Activated CD4-positive, alpha-beta T cell treated with anti-CD3 and anti-CD28 coated beads, Interleukin-2, Interleukin-6, amounts not matched to agents 100 ng/mL and 50 ng/mL, durations not matched to agents 16 hours and 8 hours (primary cell): Measurements from ENCODE around the gene ITPR2.
"Not testable (repeated sequence)": the region's sequence is repeated elsewhere in the genome, so short reads cannot be mapped to it uniquely, and the experiment has no call there.

Experiments used
- DNase-seq: peaks from one replicate; pipeline ENCODE4 v3.0.0-alpha.2; 2020

ITPR2 gene

DNA sequence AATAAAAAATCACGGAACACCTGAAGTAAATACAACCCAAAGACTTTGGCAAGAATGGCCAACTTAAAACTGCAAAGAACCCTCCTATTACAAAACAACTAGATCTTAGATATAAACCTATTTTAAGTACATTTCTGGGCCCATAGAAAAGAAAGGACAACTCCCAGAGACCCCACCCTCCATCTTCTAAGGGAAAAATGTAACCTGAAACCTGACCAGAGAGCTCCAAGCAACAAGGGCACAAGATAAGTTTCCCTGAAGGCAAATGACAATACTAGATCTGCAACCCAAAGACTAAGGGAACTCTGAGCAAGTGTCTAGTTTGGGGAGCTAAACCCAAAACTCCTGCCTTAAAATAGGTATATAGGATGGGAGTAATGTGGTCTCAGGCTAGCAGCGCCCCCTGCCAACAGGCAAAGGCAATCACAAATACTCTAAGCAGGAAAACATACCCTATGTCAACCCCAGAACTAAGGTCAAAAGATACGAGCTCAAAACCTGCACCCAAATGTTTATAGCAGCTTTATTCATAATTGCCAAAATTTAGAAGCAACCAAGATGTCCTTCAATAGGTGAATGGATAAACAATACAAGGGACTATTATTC lies 218.9 kb downstream of the ITPR2 start:
- peak; percentile 39 for DNase-seq

DNA sequence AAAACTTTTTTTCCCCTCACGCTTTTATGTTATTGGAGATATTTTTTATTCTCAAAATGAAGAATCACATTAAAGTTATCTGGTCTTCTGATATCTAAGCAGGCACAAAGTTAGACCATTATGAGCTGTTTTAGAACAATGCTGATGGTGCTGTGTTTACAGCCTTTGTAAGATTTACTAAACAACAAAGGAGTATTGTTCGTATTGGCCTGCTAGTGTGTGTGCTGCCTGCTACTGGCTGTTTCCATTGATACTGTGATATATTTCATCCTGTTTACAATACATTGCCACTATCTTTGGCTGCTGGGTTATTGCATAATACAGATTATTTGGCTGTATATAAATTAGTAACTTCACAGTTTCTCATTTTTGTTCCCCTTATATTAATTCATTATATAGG lies 220.8 kb downstream of the ITPR2 start:
- no peak for DNase-seq

DNA sequence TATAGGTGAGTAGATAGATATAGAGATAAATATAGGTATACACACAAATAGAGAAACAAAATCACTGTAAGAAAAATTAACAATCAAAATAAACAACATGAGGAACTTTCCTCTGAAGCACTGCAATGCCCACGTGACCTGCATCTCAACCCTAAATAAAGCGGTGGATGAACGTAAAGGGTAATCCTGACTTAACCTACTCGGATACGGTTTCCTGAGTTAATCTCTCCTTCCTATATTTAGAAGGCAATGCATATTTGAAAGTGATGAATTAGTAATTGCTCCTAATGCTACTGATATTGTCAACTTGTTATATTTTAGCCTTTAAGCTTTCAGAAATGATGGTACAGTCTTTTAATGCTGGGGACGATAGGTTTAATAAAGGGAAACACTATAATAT lies 221.4 kb downstream of the ITPR2 start:
- DNase-seq: no peak

DNA sequence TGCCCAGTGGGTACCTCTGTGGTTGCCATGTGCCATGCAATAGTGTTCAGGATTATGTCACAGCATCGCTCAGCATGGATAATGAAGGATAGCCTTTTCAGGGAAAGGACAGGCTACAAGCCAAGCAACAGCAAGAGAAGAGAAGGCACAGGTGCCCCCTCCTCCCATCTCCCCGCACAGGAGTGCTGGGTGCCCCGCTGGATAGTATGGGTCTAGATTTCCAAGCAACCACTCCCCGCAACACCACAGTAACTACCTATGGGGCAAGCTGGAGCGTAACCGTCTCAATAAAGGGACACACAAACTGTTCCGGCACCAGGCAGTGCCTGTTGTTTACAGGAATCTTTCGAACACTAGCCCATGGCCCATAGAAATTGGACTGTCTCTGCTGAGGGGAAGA lies 222.2 kb downstream of the ITPR2 start:
- DNase-seq: no peak

DNA sequence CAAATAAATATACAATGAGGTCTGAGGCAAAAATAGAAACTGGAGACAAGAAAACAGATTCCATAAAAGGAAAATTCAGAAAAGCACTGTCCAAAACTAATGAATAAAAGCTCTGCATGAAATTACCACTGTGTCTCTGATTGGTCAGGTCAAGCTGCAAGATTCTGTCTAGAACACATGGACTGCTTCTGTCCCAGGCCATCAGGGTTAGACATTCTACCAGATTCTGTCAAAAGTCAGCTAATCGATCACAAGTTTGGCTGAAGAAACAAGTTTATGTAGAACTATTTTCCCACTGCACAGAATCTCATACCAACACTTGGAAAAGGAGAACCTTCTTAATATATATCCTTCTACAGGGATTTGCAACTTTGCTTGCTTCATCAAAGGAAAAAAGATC lies 223.0 kb downstream of the ITPR2 start:
- no peak for DNase-seq

DNA sequence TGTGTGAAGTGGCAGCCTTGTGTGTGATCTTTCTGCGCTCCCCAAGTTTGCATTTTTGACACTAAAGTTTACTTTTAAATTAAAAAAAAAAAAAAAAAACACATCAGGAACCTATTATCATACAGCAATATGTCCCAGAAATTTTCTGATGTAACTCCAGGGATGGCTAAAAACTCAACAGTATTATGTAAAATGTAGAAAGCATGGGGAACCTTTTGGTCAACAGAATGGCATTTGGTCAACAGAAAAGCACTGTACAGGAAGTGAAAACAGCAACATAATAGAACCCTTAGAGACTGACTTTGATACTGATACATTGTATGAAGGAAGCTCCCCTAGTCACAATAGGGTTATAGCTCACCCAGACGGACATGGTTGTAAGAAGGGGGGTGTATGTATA lies 224.3 kb downstream of the ITPR2 start:
- no peak for DNase-seq

DNA sequence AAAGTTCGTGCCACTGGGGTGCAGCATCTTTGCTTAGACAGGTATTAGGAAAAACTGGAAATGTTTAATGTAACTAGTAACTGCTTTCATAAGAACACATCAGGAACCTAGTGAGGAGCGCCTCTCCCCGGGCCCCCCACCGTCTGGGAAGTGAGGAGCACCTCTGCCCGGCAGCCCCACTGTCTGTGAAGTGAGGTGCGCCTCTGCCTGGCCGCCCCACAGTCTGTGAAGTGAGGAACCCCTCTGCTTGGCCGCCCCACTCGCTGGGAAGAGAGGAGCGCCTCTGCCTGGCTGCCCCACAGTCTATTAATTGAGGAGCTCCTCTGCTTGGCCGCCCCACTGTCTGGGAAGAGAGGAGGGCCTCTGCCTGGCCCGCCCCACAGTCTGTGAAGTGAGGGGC lies 224.7 kb downstream of the ITPR2 start:
- no peak for DNase-seq

DNA sequence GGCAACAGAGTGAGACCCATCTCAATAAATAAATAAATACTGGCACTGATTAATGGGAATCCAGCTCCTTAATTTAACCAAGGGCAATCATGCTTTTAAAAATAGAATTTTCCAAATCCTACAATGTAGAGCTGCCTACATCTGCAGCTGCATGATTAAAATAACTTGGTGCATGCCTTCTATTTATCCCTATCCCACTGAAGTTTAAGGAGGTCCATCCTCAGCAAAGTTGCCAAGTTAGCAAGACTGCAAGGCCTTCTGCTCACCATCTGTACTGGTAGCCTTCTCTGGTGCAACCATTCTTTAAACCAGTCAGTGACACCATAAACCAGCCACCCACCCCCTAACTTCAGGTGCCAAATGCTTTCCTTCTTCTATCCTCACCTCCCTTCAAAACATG lies 226.1 kb downstream of the ITPR2 start:
- DNase-seq: no peak

DNA sequence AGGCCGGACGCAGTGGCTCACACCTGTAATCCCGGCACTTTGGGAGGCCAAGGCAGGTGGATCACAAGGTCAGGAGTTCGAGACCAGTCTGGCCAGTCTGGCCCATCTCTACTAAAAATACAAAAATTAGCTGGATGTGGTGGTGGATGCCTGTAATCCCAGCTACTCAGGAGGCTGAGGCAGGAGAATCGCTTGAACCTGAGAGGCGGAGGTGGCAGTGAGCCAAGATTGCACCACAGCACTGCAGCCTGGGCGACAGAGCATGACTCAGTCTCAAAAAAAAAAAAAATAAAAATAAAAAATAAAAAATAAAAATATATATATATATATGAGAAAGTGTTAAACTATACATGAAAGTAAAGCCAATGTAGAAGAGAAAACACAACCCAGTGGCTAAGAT lies 228.2 kb downstream of the ITPR2 start:
- DNase-seq: not testable (repeated sequence)

DNA sequence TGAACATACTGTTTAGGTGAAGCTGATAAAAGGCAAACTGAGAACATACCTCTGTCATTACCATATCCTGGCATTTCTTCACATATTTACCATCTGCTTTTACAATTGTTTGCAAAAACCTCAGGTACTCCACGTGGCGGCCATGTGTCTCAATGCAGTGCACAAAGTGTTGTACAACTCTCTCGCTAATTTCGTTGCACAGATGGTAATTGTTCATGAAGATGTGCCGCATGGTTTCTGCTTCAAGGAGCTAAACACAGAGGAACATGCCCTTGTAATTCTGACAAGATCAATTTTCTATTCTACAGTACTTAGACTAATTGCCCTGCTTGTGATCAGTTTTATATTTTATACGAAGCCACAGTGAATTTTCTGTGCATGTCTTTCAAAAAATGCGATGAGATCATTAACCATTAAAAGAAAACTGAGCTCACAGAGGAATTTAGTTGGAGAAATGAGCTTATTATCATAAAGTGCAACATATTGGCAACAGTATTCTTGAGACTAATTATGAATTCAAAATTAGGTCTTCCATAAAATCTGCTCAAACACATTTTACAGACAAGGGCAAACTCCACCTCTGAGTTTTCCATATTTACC lies 233.8 kb downstream of the ITPR2 start:
- no peak for DNase-seq

DNA sequence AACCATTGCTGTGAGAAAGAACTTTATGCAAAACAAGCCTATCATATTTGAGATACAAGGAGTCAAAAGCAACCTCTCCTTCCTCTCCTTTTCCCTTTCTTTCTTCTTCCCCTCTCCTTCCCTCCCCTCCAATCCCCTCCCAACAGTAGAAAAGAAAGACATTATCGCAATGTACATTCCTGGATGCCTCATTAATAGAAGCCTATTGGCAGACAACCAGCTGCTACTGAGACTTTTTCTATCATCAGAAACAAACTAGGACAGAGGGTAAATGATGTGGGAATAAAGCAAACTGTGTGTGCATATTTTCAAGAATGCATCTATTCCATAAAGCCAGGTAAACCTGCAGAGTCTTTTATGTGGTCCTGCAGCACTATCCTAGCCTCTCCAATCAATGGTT lies 237.2 kb downstream of the ITPR2 start:
- DNase-seq: no peak

DNA sequence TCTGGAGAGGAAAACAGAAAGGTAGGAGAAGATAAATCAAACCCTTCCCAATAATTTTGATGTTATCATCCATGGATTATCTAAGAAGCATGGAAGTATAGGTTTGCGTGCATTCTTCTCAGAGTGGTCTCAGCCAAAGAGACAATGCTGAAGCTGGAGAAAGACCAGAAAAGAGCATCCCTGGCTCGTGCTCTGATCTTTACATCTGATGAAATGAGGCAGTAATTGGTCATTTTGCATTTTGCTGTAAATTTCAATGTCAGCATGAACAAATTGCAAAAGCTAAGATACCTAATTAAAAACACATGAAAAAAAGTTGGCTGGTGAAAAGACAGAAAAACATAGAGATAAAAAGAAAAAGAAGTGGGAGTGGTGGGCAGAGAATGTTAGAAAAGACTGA lies 252.4 kb downstream of the ITPR2 start:
- DNase-seq: no peak

DNA sequence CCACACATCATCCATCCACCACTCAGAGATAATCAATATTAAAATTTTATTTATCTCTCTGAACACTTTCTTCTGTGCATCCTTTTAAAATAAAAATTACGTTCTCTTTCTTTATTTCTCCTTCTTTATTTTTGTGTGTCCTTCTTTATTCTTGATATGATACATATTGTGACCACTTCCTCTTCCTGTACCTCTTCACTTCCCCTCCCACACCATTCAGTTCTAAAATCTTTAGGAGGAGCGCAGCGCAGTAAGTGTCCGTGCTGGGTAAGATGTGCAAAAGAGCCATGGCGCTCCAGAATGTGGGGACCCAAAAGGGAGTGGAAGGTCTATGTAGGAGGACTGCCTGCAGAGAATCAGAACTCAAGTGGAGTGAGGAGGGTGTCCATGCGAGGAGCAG lies 256.7 kb downstream of the ITPR2 start:
- DNase-seq: no peak

DNA sequence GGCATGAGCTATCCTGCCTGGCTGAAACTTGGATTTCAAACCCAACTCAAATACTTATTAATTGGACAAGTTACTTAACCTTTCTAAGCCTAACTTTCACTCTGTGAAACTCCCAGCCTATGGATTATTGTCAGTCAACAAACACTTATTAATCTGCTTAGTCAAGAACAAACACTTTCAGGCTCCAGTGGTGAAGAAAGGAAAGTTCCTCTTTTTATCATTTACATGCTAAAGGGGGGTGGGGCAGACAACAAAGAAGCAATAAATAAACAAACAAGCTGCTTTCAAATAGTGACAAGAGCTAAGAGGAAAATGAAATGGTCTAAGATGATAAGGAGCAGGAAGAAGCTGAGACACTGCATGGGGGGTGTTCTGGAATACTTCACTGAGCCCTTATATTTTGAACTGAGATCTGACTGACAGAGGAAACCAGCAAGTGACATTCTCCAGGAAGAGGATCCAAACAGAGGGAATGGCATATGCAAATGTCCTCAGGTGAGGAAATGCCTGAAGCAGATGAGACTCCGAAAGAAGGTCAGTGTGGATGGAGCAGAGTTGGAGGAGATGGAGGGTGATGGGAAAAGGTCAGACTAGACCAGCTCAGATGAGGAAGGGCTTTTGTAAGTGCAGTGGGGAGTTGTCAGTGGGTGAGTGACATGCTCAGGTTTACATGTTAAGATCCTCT lies 259.6 kb downstream of the ITPR2 start:
- no peak for DNase-seq

DNA sequence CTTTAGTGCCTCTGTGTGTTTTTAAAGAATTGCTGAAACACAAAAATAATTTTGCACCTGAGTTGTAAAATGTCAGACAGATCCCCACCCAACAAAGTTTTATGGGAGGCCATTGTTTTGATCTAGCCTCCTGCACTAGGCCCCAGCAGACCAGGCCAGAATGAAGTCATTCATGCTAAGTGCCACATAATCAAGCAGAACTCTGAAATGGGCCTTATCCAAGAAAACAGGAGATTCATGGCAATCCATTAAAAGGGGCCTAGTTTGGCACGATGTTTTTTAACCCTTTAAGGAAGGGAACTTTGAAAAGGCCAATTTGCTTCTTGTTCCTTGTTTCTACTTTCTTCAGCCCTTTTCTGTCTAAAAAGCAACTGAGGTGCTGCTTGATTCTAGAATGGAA lies 260.9 kb downstream of the ITPR2 start:
- DNase-seq: no peak

DNA sequence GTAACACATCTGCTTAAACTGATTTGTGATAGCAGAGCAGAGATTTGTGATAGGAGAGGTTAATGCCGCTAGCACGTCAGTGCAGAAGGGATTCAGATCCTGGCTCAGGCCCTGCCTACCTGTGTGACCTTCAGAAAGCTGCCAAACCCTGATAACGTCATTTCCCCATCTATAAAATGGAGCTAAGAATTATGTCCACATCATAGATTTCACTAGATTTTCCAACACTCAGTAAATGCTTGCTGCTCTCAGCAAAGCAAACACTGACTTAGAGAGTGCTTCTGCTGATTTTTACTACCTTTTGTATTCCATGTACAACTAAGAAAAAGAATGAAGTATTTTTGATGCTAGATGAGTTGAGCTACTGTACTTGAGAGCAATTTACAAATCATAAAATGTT lies 261.4 kb downstream of the ITPR2 start:
- DNase-seq: no peak

DNA sequence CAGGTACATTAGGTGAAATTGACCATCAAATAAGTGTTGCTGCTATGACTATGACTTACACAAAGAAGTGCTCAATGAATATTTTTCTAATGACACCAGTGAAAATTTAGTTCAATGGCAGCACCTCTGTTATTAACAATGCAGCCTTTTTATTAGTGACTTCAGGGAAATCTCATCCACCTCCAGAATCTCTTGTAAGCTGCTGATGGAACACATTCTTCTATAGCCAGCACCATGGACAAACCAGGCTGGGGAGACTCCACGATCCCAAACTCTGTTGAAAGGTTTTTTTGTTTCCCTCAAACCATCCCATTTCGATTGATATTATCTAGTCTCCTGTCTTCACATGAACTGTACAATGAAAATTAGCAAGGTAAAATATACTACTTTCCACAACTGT lies 265.9 kb downstream of the ITPR2 start:
- no peak for DNase-seq

DNA sequence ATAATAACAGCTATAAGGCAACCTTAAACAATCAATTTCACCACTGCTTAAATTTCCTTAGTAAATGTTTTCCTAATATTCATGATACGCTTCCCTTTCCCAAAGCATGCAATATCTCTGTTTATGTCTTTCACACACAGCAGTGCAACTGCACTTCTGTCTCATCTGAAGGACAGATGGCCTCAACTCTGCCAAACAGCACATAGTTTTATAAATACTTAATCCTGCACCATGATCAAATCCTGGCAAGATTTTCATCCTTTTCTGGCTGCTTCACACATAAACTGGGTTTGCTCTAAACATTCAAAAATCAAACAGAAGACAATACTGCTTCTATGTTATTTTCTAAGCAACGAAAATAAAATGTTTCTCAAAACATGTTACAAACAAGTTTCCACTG lies 266.3 kb downstream of the ITPR2 start:
- no peak for DNase-seq

DNA sequence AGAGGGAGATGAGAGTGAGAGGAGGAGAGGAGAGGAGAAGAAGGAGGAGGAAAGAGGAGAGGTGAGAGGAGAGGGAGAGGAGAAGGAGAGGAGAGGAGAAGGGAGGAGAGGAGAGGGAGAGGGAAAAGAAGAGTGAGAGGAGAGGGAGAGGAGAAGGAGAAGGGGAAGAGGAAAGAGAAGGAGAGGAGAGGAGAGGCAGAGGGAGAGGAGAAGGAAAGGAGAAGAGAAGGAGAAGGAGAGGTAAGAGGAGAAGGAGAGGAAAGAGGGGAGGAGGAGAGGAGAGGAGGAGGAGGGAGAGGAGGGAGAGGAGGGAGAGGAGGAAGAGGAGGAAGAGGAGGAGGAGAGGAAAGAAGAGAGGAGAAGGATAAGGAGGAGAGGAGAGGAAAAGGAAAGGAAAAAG lies 266.8 kb downstream of the ITPR2 start:
- no peak for DNase-seq

DNA sequence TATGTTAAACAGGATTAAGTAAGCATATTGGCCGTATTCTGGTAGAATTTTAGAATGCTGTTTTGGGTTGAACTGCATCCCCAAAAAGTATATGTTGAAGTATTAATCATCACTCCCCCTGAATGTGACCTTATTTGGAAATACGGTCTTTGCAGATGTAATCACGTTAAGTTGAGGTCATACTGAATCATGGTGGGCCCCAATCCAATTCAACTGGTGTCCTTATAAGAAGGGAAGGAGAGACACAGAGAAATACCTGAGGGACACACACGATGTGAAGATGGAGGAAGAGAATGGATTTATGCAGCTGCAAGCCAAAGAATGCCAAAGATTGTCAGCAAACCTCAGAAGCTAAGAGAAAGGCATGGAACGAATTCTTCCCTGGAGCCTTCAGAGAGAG lies 268.6 kb downstream of the ITPR2 start:
- no peak for DNase-seq

DNA sequence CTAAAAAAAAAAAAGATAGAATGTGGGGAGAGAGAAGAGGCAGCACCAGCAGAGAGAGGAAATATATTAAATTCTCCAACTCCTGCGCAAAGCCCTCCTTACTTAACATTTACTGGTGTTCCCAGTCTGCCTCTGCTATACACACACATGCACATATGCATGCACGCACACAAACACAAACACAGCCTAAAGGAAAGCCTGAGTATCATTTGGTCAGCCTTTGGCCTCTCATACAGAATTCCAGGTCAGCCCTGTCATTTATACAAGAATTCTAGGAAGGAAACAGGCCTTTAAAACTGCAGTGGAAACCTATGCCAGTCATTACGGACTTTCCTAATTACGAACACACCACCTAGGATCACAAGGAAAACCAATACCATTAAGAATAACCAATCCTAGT lies 269.4 kb downstream of the ITPR2 start:
- DNase-seq: no peak

DNA sequence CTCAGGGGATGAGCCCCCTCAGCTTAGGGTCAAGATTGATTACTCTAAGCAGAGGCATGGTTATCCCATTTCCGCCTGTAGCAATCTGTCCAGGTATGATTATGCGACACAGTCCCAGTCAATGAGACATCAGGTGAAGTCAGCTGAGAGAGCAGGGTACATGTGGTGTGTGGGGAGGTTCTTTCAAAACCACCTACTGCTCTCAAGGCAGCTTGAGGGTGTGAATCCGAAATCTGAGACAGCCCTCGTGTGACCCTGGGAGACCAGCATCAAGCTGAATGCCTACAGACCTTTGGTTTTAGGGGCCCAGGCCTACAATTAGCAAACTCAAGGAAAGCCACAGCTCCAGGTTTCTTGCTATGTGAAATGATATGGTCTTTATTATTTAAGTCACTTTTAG lies 275.7 kb downstream of the ITPR2 start:
- DNase-seq: no peak

DNA sequence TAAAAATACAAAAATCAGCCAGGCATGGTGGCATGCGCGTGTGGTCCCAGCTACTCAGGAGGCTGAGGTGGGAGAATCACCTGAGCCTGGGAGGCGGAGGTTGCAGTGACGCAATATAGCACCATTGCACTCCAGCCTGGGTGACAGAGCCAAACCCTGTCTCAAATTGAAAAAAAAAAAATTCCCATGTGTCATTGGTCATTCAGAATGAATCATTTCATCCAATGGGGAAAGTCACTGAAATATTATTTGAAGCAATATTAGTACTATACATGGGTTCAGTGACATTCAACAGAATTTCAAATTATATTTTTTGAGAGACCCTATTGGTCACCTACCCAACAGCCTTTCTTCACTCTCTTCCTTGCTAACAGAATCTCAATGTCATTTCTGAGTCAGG lies 276.1 kb downstream of the ITPR2 start:
- no peak for DNase-seq

DNA sequence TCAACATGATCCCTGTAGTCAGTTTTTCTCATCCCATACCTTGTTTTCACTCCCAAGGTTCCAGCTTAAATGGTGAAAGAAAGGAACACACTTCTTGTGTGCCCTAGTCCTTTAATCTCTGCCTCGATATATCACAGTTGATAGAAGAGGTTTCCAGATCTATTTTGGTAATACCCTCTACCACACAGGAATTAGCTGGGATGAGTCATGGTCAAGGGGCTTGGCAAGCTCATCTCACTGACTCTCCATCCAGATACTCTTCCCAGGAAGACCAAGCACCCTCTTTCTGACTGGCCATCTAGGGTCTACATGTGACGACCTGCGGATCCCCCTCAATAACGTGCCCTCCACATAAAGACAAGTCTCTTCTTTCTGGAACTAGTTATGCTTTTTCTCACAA lies 277.9 kb downstream of the ITPR2 start:
- DNase-seq: no peak

DNA sequence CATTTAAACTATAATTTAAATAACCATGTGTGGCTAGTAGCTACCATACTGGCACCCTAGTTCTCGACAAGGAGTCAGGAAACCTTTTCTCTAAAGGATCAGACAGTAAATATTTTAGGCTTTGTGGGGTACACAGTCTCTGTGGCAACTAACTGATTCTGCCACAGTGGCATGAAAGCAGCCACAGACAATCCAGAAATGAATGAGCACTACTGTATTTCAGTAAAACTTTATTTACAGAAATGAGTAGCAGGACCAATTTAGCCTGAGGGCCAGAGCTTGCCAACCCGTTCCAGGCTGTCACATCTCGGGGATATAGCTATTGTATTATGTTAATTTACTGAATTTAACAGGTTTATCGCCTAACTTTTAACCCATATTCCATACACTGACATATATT lies 278.7 kb downstream of the ITPR2 start:
- DNase-seq: peak; percentile 81
